ENCODE measurements around the gene PIEZO1. TPM values are rescaled to one million over a fixed set of nuclear protein-coding genes. Genes with fewer than 3 reads are reported as not detected.

PIEZO1 gene
- total and polyA plus RNA-seq, 8 donors: 75.3 to 193 (median 103) TPM

- Histone ChIP-seq H3K4me1 (peaks cover 0 to 6% of the 10 kb centered on the region in 2 donors), H3K36me3 (peaks cover 0 to 91% of the 10 kb centered on the region in 2 donors), H3K4me3 (no peak overlapping the region), H3K27ac (no peak overlapping the region), H3K27me3 (no peaks in the 10 kb centered on the region), H3K9me3 (no peaks in the 10 kb centered on the region)
- no peak for ATAC-seq
- intact Hi-C loops (cut with DNase I): loop anchor here (5.0 kb wide), 1 partner anchor 51 kb away; the partner anchor contains the start of gene PIEZO1 (in 2 of the 2)
- no peak for TF ChIP-seq CTCF (IDR thresholded peaks at IDR 0.05)
- DNase-seq: no peak
These were observed 48.9 kb downstream of the PIEZO1 start for GRCh38 chr16:88736088-88736487.

GRCh38 chr16:88735616-88736015 lies 49.4 kb downstream of the PIEZO1 start:
- intact Hi-C loops (cut with DNase I): loop anchor here (5.0 kb wide), 1 partner anchor 52 kb away; the partner anchor contains the start of gene PIEZO1 (in 2 of the 2)

GRCh38 chr16:88735121-88735520 lies 49.9 kb downstream of the PIEZO1 start:
- ATAC-seq: no peak
- DNase-seq: no peak
- H3K9me3 ChIP-seq: no peaks in the 10 kb centered on the region
- TF ChIP-seq CTCF (IDR thresholded peaks at IDR 0.05): no peak
- no peak overlapping the region for H3K4me3 ChIP-seq
- peaks cover 0 to 6% of the 10 kb centered on the region in 2 donors for H3K4me1 ChIP-seq
- no peaks in the 10 kb centered on the region for H3K27me3 ChIP-seq
- H3K36me3 ChIP-seq: peaks cover 0 to 91% of the 10 kb centered on the region in 2 donors
- no peak overlapping the region for H3K27ac ChIP-seq
- intact Hi-C loops (cut with DNase I): loop anchor here (5.0 kb wide), 1 partner anchor 52 kb away; the partner anchor contains the start of gene PIEZO1 (in 2 of the 2)

More at GRCh38 chr16:88735616-88736015, 49.4 kb downstream of the PIEZO1 start:
- Histone ChIP-seq H3K36me3 (peaks cover 0 to 91% of the 10 kb centered on the region in 2 donors), H3K4me1 (peaks cover 0 to 6% of the 10 kb centered on the region in 2 donors), H3K27me3 (no peaks in the 10 kb centered on the region), H3K4me3 (no peak overlapping the region), H3K27ac (no peak overlapping the region), H3K9me3 (no peaks in the 10 kb centered on the region)
- no peak for ATAC-seq
- no peak for DNase-seq
- TF ChIP-seq CTCF (IDR thresholded peaks at IDR 0.05): no peak

- Histone ChIP-seq H3K4me3 (no peak overlapping the region), H3K27ac (no peak overlapping the region), H3K4me1 (peaks cover 0 to 6% of the 10 kb centered on the region in 2 donors), H3K9me3 (no peaks in the 10 kb centered on the region), H3K27me3 (no peaks in the 10 kb centered on the region), H3K36me3 (peaks cover 0 to 88% of the 10 kb centered on the region in 2 donors)
- DNase-seq: no peak
- no peak for ATAC-seq
- intact Hi-C loops (cut with DNase I): no loop called here
- no peak for TF ChIP-seq CTCF (IDR thresholded peaks at IDR 0.05)
These were observed 50.7 kb downstream of the PIEZO1 start for GRCh38 chr16:88734361-88734728.

- H3K4me3 ChIP-seq: no peak overlapping the region
- TF ChIP-seq CTCF (IDR thresholded peaks at IDR 0.05): no peak
- ATAC-seq (no peak), DNase-seq (no peak)
- intact Hi-C loops (cut with DNase I): no loop called here
- H3K36me3 ChIP-seq: peaks cover 0 to 83% of the 10 kb centered on the region in 2 donors
- no peaks in the 10 kb centered on the region for H3K27me3 ChIP-seq
- H3K27ac ChIP-seq: no peak overlapping the region
- no peaks in the 10 kb centered on the region for H3K9me3 ChIP-seq
- peaks cover 0 to 6% of the 10 kb centered on the region in 2 donors for H3K4me1 ChIP-seq
These were observed 51.2 kb downstream of the PIEZO1 start for GRCh38 chr16:88733630-88734360.

All from left lung (tissue), 10 donors.